H9 (cell line): ENCODE data around the gene EGFR. TPM values are rescaled to one million over a fixed set of nuclear protein-coding genes. Genes with fewer than 3 reads are reported as not detected.

Experiments
- DNase-seq: peaks from one replicate; pipeline ENCODE4 v3.0.0-alpha.2; 2017
- H2AFZ ChIP-seq: one replicate; pipeline ENCODE4 v1.6.1; 2013; ENCODE audit warnings: mild to moderate bottlenecking, low read length, control low read depth, moderate library complexity
- H2AK5ac ChIP-seq: 2 replicates; pipeline ENCODE4 v1.6.1; 2013; ENCODE audit warnings: low read length, control low read depth, mixed read lengths; ENCODE audit not compliant: insufficient read length
- H2BK120ac ChIP-seq: one replicate; pipeline ENCODE4 v1.6.1; 2013; ENCODE audit warnings: low read depth, mild to moderate bottlenecking, low read length, control low read depth, inconsistent platforms; ENCODE audit not compliant: poor library complexity, severe bottlenecking
- H2BK12ac ChIP-seq: 2 replicates; pipeline ENCODE4 v1.6.1; 2013; ENCODE audit warnings: low read length, control low read depth, mixed read lengths, low read depth; ENCODE audit not compliant: insufficient read length
- H2BK15ac ChIP-seq: 2 replicates; pipeline ENCODE4 v1.6.1; 2013; ENCODE audit warnings: low read depth, low read length, control low read depth
- H2BK20ac ChIP-seq: one replicate; pipeline ENCODE4 v1.6.1; 2013; ENCODE audit warnings: low read depth, mild to moderate bottlenecking, low read length, control low read depth, inconsistent platforms; ENCODE audit not compliant: poor library complexity, severe bottlenecking
- H2BK5ac ChIP-seq: 2 replicates; pipeline ENCODE4 v1.6.1; 2013; ENCODE audit warnings: low read length, control low read depth, mixed read lengths; ENCODE audit not compliant: insufficient read length
- H3K14ac ChIP-seq: 2 replicates; pipeline ENCODE4 v1.6.1; 2013; ENCODE audit warnings: low read length, control low read depth; ENCODE audit not compliant: insufficient read depth
- H3K18ac ChIP-seq: 2 replicates; pipeline ENCODE4 v1.6.1; 2013; ENCODE audit warnings: low read depth, mild to moderate bottlenecking, mixed read lengths, low read length, control low read depth; ENCODE audit not compliant: insufficient read length
- H3K23ac ChIP-seq: 2 replicates; pipeline ENCODE4 v1.6.1; 2013; ENCODE audit warnings: low read length, control low read depth, mixed read lengths, low read depth; ENCODE audit not compliant: insufficient read length
- H3K23me2 ChIP-seq: 2 replicates; pipeline ENCODE4 v1.6.1; 2013; ENCODE audit warnings: low read depth, mild to moderate bottlenecking, mixed read lengths, low read length, control low read depth; ENCODE audit not compliant: insufficient read length, poor library complexity, severe bottlenecking
- H3K27ac ChIP-seq: 2 replicates; pipeline ENCODE4 v1.5.1; 2013; ENCODE audit warnings: low read length, control low read depth, mixed read lengths, low read depth; ENCODE audit not compliant: insufficient read length
- H3K27me3 ChIP-seq: 2 replicates; pipeline ENCODE4 v1.6.1; 2013; ENCODE audit warnings: low read length, control low read depth, inconsistent platforms; ENCODE audit not compliant: insufficient read depth
- H3K4ac ChIP-seq: 2 replicates; pipeline ENCODE4 v1.6.1; 2013; ENCODE audit warnings: low read depth, mild to moderate bottlenecking, control low read depth, inconsistent platforms, low read length, moderate library complexity
- H3K4me1 ChIP-seq: 2 replicates; pipeline ENCODE4 v1.6.1; 2013; ENCODE audit warnings: low read length, control low read depth, inconsistent platforms; ENCODE audit not compliant: insufficient read depth
- H3K4me2 ChIP-seq: 2 replicates; pipeline ENCODE4 v1.6.1; 2013; ENCODE audit warnings: low read length, control low read depth, mixed read lengths; ENCODE audit not compliant: insufficient read length, insufficient read depth
- H3K56ac ChIP-seq: 2 replicates; pipeline ENCODE4 v1.6.1; 2013; ENCODE audit warnings: low read depth, mild to moderate bottlenecking, mixed read lengths, low read length, control low read depth; ENCODE audit not compliant: insufficient read length
- H3K79me1 ChIP-seq: 2 replicates; pipeline ENCODE4 v1.6.1; 2013; ENCODE audit warnings: low read depth, mild to moderate bottlenecking, moderate library complexity, low read length, control low read depth, inconsistent platforms; ENCODE audit not compliant: insufficient read depth, poor library complexity, severe bottlenecking
- H3K79me2 ChIP-seq: 2 replicates; pipeline ENCODE4 v1.6.1; 2013; ENCODE audit warnings: low read length, control low read depth, inconsistent platforms; ENCODE audit not compliant: insufficient read depth
- H3K9ac ChIP-seq: 2 replicates; pipeline ENCODE4 v1.6.1; 2013; ENCODE audit warnings: low read length, control low read depth, mixed read lengths; ENCODE audit not compliant: insufficient read length; ENCODE audit errors: extremely low read depth
- H3K9me3 ChIP-seq: one replicate; pipeline ENCODE4 v1.6.1; 2013; ENCODE audit warnings: low read depth, low read length, inconsistent platforms; ENCODE audit not compliant: control insufficient read depth
- H3T11ph ChIP-seq: one replicate; pipeline ENCODE4 v1.6.1; 2013; ENCODE audit warnings: mild to moderate bottlenecking, low read length, control low read depth, inconsistent platforms
- H4K20me1 ChIP-seq: one replicate; pipeline ENCODE4 v1.6.1; 2013; ENCODE audit not compliant: control insufficient read depth, insufficient read length, insufficient read depth
- H4K5ac ChIP-seq: 2 replicates; pipeline ENCODE4 v1.6.1; 2013; ENCODE audit warnings: low read depth, mild to moderate bottlenecking, mixed read lengths, low read length, control low read depth; ENCODE audit not compliant: insufficient read length
- H4K8ac ChIP-seq: replicated peaks from 2 replicates; pipeline ENCODE4 v1.6.1; 2013; ENCODE audit warnings: low read length, control low read depth, mixed read lengths, low read depth; ENCODE audit not compliant: insufficient read length
- H4K91ac ChIP-seq: 2 replicates; pipeline ENCODE4 v1.6.1; 2013; ENCODE audit warnings: low read depth, mild to moderate bottlenecking, moderate library complexity, mixed read lengths, low read length, control low read depth; ENCODE audit not compliant: insufficient read length
- H3K27ac Mint-ChIP-seq, 3 experiments: 2 replicates in 2 of 3; 3 replicates in 1 of 3; pipeline ENCODE4 v1.8.0; 2020 to 2021; ENCODE audit warnings: mixed read lengths in 3 of 3, mild to moderate bottlenecking in 1 of 3, moderate library complexity in 1 of 3
- H3K27me3 Mint-ChIP-seq: 2 replicates; pipeline ENCODE4 v1.8.0; 2021; ENCODE audit warnings: low read depth, mild to moderate bottlenecking, moderate library complexity, mixed read lengths
- H3K36me3 Mint-ChIP-seq, 3 experiments: 2 replicates in 2 of 3; 3 replicates in 1 of 3; pipeline ENCODE4 v1.8.0; 2020 to 2021; ENCODE audit warnings: low read depth in 3 of 3, mixed read lengths in 3 of 3; ENCODE audit not compliant: insufficient read depth in 1 of 3
- H3K4me1 Mint-ChIP-seq, 2 experiments: 2 replicates each; pipeline ENCODE4 v1.8.0; 2020; ENCODE audit warnings: mixed read lengths in 2 of 2
- H3K4me3 Mint-ChIP-seq, 2 experiments: 2 replicates in 1 of 2; 3 replicates in 1 of 2; pipeline ENCODE4 v1.8.0; 2020 to 2021; ENCODE audit warnings: mild to moderate bottlenecking in 2 of 2, mixed read lengths in 2 of 2, moderate library complexity in 1 of 2
- H3K9me3 Mint-ChIP-seq, 2 experiments: 2 replicates in 1 of 2; 3 replicates in 1 of 2; pipeline ENCODE4 v1.8.0; 2020; ENCODE audit warnings: mild to moderate bottlenecking in 2 of 2, mixed read lengths in 2 of 2, moderate library complexity in 1 of 2
- CTCF ChIP-seq: fragments of 200-600 bp; sonication (generic); conservative IDR thresholded peaks from 3 replicates; pipeline ENCODE4 v1.8.0; 2021; ENCODE audit warnings: antibody characterized with exemption, mild to moderate bottlenecking
- WGBS: extraction: QIAGEN DNeasy Blood & Tissue Kit; methylation state at CpG from one replicate; pipeline ENCODE4 v1.1.7; 2013; ENCODE audit warnings: missing lambda C conversion rate, low lambda C conversion rate, mixed read lengths; ENCODE audit not compliant: insufficient read length; ENCODE audit errors: extremely low coverage; 5-methylcytosine and 5-hydroxymethylcytosine counted together
- total RNA-seq: library from RNA; stranded (reverse); gene quantifications from 2 replicates; pipeline ENCODE4 v1.2.1, GENCODE V29; 2021

Gene EGFR
- total RNA-seq, 1 experiment from 2014 or later, result 3.3 TPM

- Histone ChIP-seq H3K23ac (no peak overlapping the region), H2AK5ac (no peak overlapping the region), H3K23me2 (no peaks in the 10 kb centered on the region), H3K9ac (no peak overlapping the region), H3K27me3 (no peaks in the 10 kb centered on the region), H3K18ac (no peak overlapping the region), H3K27ac (no peak overlapping the region), H2BK20ac (no peak overlapping the region), H3K56ac (no peak overlapping the region), H3K4ac (no peak overlapping the region), H3K79me2 (no peaks in the 10 kb centered on the region), H4K5ac (no peak overlapping the region), H2BK5ac (no peak overlapping the region), H2AFZ (no peak overlapping the region), H3T11ph (no peak overlapping the region), H3K79me1 (no peaks in the 10 kb centered on the region), H2BK12ac (no peak overlapping the region), H4K8ac (no peak overlapping the region), H4K20me1 (no peaks in the 10 kb centered on the region), H3K14ac (no peak overlapping the region), H3K4me1 (peaks cover 4% of the 10 kb centered on the region; the same call in 1 of the 2 replicates), H2BK15ac (no peak overlapping the region), H4K91ac (no peak overlapping the region), H3K9me3 (no peaks in the 10 kb centered on the region), H3K4me2 (no peak overlapping the region), H2BK120ac (no peak overlapping the region)
- WGBS, result no CpG with 5 or more reads among the region's 14 CpGs
- Mint-ChIP-seq H3K27ac (no peak overlapping the region), H3K36me3 (no peaks in the 10 kb centered on the region), H3K4me3 (no peak overlapping the region), H3K9me3 (no peaks in the 10 kb centered on the region), H3K4me1 (peaks cover 17 to 19% of the 10 kb centered on the region in 2 experiments), H3K27me3 (no peaks in the 10 kb centered on the region; the same call in none of the 2 replicates)
- TF ChIP-seq CTCF, result no peak
- DNase-seq, result no peak
Observed at GRCh38 chr7:55067748-55068147, 48.9 kb downstream of the EGFR start.
